ENCODE results near the gene HNF1A. TPM values are rescaled to one million over a fixed set of nuclear protein-coding genes. Genes with fewer than 3 reads are reported as not detected.
A peak's percentile ranks its signal among the peaks of the same experiment; 100 is the strongest.

Gene HNF1A
- total and polyA plus RNA-seq, 2 of the 13 experiments (the other 11 are each of a cell fraction or from before 2014, with no cell fraction given) = 13.4 to 34.7 TPM

DNA sequence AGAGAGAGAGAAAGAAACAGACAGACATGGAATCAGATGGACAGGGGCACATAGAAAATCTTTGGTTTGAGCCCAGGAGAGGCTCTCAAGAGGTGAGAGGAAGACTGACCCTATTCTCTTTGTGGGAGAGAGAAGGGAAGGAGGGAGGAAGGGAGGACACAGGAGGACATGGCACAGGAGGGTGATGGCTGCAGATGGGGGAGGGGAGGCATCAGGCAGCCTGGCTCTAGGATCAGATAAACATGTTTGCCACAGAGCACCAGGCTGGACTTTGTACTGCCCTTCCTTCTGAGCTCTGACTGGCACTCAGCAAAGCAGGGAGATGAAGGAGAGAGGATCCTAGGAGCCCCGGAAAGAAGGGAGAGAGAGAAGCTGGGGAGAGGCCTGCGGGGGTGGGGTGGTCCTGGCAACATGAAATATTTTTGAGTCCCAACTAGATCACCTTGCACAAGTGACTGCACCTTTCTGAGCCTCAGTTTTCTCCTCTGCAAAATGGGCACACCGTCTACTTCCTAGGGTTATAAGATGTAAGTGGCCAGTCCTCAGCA lies 6.1 kb downstream of the HNF1A start (continued):
- TF ChIP-seq ZNF331 (CRISPR knock-in tag; IDR thresholded peaks at IDR 0.05) (0 out of 2 replicates have a peak, but pooled peaks have one; percentile 48), REPIN1 (CRISPR knock-in tag; IDR thresholded peaks at IDR 0.05; ENCODE audit: borderline replicate concordance, low read depth) (0 out of 2 replicates have a peak, but pooled peaks have one; percentile 35), GATAD2A (CRISPR knock-in tag; IDR thresholded peaks at IDR 0.05) (peak; percentile 84), ATF1 (CRISPR knock-in tag; IDR thresholded peaks at IDR 0.05) (no peak), ZNF672 (CRISPR knock-in tag; IDR thresholded peaks at IDR 0.05) (no peak), ZNF460 (CRISPR knock-in tag; IDR thresholded peaks at IDR 0.05; ENCODE audit: borderline replicate concordance) (no peak), FOXP1 (IDR thresholded peaks at IDR 0.05) (no peak), FOXP1 (CRISPR knock-in tag; IDR thresholded peaks at IDR 0.05) (peak; percentile 53; the same call in 1 of the 2 replicates), SOX5 (CRISPR knock-in tag; IDR thresholded peaks at IDR 0.05; ENCODE audit: borderline replicate concordance) (peak; percentile 27; the same call in 1 of the 2 replicates), GATAD1 (CRISPR knock-in tag; IDR thresholded peaks at IDR 0.05) (peak; percentile 50; the same call in 1 of the 2 replicates), REL (CRISPR knock-in tag; conservative IDR thresholded peaks at IDR 0.05) (no peak), ZNF564 (CRISPR knock-in tag; IDR thresholded peaks at IDR 0.05) (no peak), SMAD1 (CRISPR knock-in tag; IDR thresholded peaks at IDR 0.05; ENCODE audit: borderline replicate concordance, low read depth) (no peak), SMC3 (IDR thresholded peaks at IDR 0.05; ENCODE audit: low read length) (peak; percentile 7; the same call in 1 of the 2 replicates), ZNF12 (CRISPR knock-in tag; IDR thresholded peaks at IDR 0.05) (no peak), FOXA1 (IDR thresholded peaks at IDR 0.05) (no peak), FOXA1 (CRISPR knock-in tag; IDR thresholded peaks at IDR 0.05) (peak; percentile 31; the same call in 1 of the 2 replicates), RXRB (CRISPR knock-in tag; IDR thresholded peaks at IDR 0.05; ENCODE audit: borderline replicate concordance) (peak; percentile 63; the same call in 1 of the 2 replicates), MTF1 (CRISPR knock-in tag; IDR thresholded peaks at IDR 0.05) (no peak), JUNB (CRISPR knock-in tag; IDR thresholded peaks at IDR 0.05; ENCODE audit: borderline replicate concordance) (no peak), HNRNPH1 (optimal IDR thresholded peaks at IDR 0.05; ENCODE audit: low read depth, low read length) (no peak), ADNP (CRISPR knock-in tag; IDR thresholded peaks at IDR 0.05) (peak; percentile 88; the same call in 1 of the 2 replicates)
- TF ChIP-seq, protein P1, sequence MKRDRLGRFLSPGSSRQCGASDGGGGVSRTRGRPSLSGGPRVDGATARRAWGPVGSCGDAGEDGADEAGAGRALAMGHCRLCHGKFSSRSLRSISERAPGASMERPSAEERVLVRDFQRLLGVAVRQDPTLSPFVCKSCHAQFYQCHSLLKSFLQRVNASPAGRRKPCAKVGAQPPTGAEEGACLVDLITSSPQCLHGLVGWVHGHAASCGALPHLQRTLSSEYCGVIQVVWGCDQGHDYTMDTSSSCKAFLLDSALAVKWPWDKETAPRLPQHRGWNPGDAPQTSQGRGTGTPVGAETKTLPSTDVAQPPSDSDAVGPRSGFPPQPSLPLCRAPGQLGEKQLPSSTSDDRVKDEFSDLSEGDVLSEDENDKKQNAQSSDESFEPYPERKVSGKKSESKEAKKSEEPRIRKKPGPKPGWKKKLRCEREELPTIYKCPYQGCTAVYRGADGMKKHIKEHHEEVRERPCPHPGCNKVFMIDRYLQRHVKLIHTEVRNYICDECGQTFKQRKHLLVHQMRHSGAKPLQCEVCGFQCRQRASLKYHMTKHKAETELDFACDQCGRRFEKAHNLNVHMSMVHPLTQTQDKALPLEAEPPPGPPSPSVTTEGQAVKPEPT (CRISPR knock-in tag; IDR thresholded peaks at IDR 0.05; ENCODE audit: low read depth) = no peak
- TF ChIP-seq, protein P2, sequence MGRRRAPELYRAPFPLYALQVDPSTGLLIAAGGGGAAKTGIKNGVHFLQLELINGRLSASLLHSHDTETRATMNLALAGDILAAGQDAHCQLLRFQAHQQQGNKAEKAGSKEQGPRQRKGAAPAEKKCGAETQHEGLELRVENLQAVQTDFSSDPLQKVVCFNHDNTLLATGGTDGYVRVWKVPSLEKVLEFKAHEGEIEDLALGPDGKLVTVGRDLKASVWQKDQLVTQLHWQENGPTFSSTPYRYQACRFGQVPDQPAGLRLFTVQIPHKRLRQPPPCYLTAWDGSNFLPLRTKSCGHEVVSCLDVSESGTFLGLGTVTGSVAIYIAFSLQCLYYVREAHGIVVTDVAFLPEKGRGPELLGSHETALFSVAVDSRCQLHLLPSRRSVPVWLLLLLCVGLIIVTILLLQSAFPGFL (CRISPR knock-in tag; IDR thresholded peaks at IDR 0.05) = no peak
- TF ChIP-seq, protein P3, sequence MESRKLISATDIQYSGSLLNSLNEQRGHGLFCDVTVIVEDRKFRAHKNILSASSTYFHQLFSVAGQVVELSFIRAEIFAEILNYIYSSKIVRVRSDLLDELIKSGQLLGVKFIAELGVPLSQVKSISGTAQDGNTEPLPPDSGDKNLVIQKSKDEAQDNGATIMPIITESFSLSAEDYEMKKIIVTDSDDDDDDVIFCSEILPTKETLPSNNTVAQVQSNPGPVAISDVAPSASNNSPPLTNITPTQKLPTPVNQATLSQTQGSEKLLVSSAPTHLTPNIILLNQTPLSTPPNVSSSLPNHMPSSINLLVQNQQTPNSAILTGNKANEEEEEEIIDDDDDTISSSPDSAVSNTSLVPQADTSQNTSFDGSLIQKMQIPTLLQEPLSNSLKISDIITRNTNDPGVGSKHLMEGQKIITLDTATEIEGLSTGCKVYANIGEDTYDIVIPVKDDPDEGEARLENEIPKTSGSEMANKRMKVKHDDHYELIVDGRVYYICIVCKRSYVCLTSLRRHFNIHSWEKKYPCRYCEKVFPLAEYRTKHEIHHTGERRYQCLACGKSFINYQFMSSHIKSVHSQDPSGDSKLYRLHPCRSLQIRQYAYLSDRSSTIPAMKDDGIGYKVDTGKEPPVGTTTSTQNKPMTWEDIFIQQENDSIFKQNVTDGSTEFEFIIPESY (CRISPR knock-in tag; IDR thresholded peaks at IDR 0.05) = 0 out of 2 replicates have a peak, but pooled peaks have one; percentile 19
- TF ChIP-seq, protein P4, sequence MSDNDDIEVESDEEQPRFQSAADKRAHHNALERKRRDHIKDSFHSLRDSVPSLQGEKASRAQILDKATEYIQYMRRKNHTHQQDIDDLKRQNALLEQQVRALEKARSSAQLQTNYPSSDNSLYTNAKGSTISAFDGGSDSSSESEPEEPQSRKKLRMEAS (IDR thresholded peaks at IDR 0.05) = peak; percentile 42; the same call in 1 of the 2 replicates
- TF ChIP-seq, protein P5, sequence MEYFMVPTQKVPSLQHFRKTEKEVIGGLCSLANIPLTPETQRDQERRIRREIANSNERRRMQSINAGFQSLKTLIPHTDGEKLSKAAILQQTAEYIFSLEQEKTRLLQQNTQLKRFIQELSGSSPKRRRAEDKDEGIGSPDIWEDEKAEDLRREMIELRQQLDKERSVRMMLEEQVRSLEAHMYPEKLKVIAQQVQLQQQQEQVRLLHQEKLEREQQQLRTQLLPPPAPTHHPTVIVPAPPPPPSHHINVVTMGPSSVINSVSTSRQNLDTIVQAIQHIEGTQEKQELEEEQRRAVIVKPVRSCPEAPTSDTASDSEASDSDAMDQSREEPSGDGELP (IDR thresholded peaks at IDR 0.05; ENCODE audit: borderline replicate concordance, low read depth) = peak; percentile 11; the same call in 1 of the 2 replicates

Measured in HepG2 (cell line).